A549 (cell line): Measurements from ENCODE around the gene C10orf67. TPM values are rescaled to one million over a fixed set of nuclear protein-coding genes. Genes with fewer than 3 reads are reported as not detected.

ENCODE experiments used
- ATAC-seq, 2 experiments: fragments of 200-7000 bp in 1 of 2; fragments of >200 bp in 1 of 2; cut with Nextera tagmentation in 1 of 2; cut with Tn5 transposase in 1 of 2; 3 replicates each; pipeline versions ENCODE4 v1.8.0 to v1.9.1; 2018 to 2020; ENCODE audit warnings: mild to moderate bottlenecking in 1 of 2, moderate library complexity in 1 of 2
- CTCF ChIA-PET: fragments of 300-600 bp; sonication (Branson Sonifier 250); formaldehyde crosslinking; extraction: SDS; loops from one replicate; lab custom pipeline; 2021; ENCODE audit warnings: antibody characterized with exemption, inconsistent platforms; lab: Yijun Ruan, JAX
- POLR2A ChIA-PET: fragments of 350-600 bp; formaldehyde crosslinking; extraction: SDS; loops from one replicate; lab custom pipeline; 2021; ENCODE audit warnings: antibody characterized with exemption, inconsistent platforms; lab: Yijun Ruan, JAX
- DNase-seq, 2 experiments: peaks; one replicate each; pipeline versions ENCODE4 v3.0.0 to v3.0.0-alpha.2; 2011 to 2016; ENCODE audit warnings: low read depth in 1 of 2, low spot score in 1 of 2
- FAIRE-seq: peaks from 2 replicates; lab custom pipeline; 2011; peaks lifted over from hg19 to GRCh38; lab: Jason Lieb, UNC
- H3K27ac ChIP-seq, 2 experiments: fragments of >200 bp; sonication (Bioruptor Twin); formaldehyde crosslinking; 3 replicates each; pipeline ENCODE4 v1.5.1; 2016 to 2017
- H3K4me1 ChIP-seq: fragments of >200 bp; sonication (Bioruptor Twin); formaldehyde crosslinking; 3 replicates; pipeline ENCODE4 v1.6.1; 2016
- H3K4me2 ChIP-seq: fragments of >200 bp; sonication (Bioruptor Twin); formaldehyde crosslinking; 3 replicates; pipeline ENCODE4 v1.6.1; 2016
- H3K4me3 ChIP-seq: fragments of >200 bp; sonication (Bioruptor Twin); formaldehyde crosslinking; 3 replicates; pipeline ENCODE4 v1.5.1; 2016
- H3K9me3 ChIP-seq: fragments of >200 bp; sonication (Bioruptor Twin); formaldehyde crosslinking; 3 replicates; pipeline ENCODE4 v1.6.1; 2016
- BCL3 ChIP-seq: fragments of >200 bp; sonication (Bioruptor Twin); formaldehyde crosslinking; IDR thresholded peaks from 3 replicates; pipeline ENCODE4 v1.6.1; 2016
- CBX8 ChIP-seq: fragments of 200-600 bp; sonication (generic); IDR thresholded peaks from 2 replicates; pipeline ENCODE4 v1.6.1; 2016
- CHD2 ChIP-seq: fragments of 150-350 bp; IDR thresholded peaks from 2 replicates; pipeline ENCODE4 v1.6.1; 2014; ENCODE audit warnings: low read length; ENCODE audit not compliant: partially characterized antibody
- CTCF ChIP-seq: fragments of >200 bp; sonication (Bioruptor Twin); formaldehyde crosslinking; IDR thresholded peaks from 3 replicates; pipeline ENCODE4 v1.5.1; 2016
- E2F6 ChIP-seq: IDR thresholded peaks from 2 replicates; pipeline ENCODE4 v1.6.1; 2012; ENCODE audit warnings: low read depth, borderline replicate concordance
- EHF ChIP-seq: fragments of 250-450 bp; sonication (Bioruptor Pico); IDR thresholded peaks from 2 replicates; pipeline ENCODE4 v1.5.0; 2020; ENCODE audit warnings: mild to moderate bottlenecking
- EHMT2 ChIP-seq: fragments of 200-600 bp; sonication (generic); IDR thresholded peaks from 2 replicates; pipeline ENCODE4 v1.6.1; 2016; ENCODE audit warnings: antibody characterized with exemption, low read depth, mild to moderate bottlenecking, moderate library complexity
- EP300 ChIP-seq, 2 experiments: fragments of >200 bp; sonication (Bioruptor Twin); formaldehyde crosslinking; IDR thresholded peaks; 2 replicates in 1 of 2; 3 replicates in 1 of 2; pipeline ENCODE4 v1.6.1; 2016 to 2017
- ESRRA ChIP-seq: fragments of 150-350 bp; IDR thresholded peaks from 2 replicates; pipeline ENCODE4 v1.6.1; 2014; ENCODE audit warnings: mild to moderate bottlenecking, low read length, borderline replicate concordance
- FOSL2 ChIP-seq, 2 experiments: fragments of 450-650 bp in 1 of 2; fragments of >200 bp in 1 of 2; sonication (Bioruptor Twin) in 1 of 2; formaldehyde crosslinking; IDR thresholded peaks; 2 replicates each; pipeline versions ENCODE4 v1.5.0 to v1.6.1; 2016 to 2020; ENCODE audit warnings: mild to moderate bottlenecking in 1 of 2, moderate library complexity in 1 of 2
- FOXS1 ChIP-seq: fragments of 250-450 bp; sonication (Bioruptor Pico); IDR thresholded peaks from 2 replicates; pipeline ENCODE4 v1.5.0; 2020; ENCODE audit warnings: mild to moderate bottlenecking, moderate library complexity
- HES2 ChIP-seq: fragments of >200 bp; sonication (Bioruptor Twin); formaldehyde crosslinking; IDR thresholded peaks from 2 replicates; pipeline ENCODE4 v1.6.1; 2016
- HEYL ChIP-seq: fragments of 250-450 bp; sonication (Bioruptor Pico); IDR thresholded peaks from 2 replicates; pipeline ENCODE4 v1.8.0; 2021; ENCODE audit warnings: mild to moderate bottlenecking, moderate library complexity
- HOXA7 ChIP-seq: fragments of 250-450 bp; sonication (Bioruptor Pico); IDR thresholded peaks from 2 replicates; pipeline ENCODE4 v1.5.0; 2020; ENCODE audit warnings: mild to moderate bottlenecking, moderate library complexity
- KDM5A ChIP-seq: fragments of 200-600 bp; sonication (generic); IDR thresholded peaks from 2 replicates; pipeline ENCODE4 v1.6.1; 2016; ENCODE audit warnings: antibody characterized with exemption, mild to moderate bottlenecking
- MAX ChIP-seq: IDR thresholded peaks from 2 replicates; pipeline ENCODE4 v1.6.1; 2012
- NR3C1 ChIP-seq: fragments of >200 bp; sonication (Bioruptor Twin); formaldehyde crosslinking; IDR thresholded peaks from 3 replicates; pipeline ENCODE4 v1.6.1; 2017
- PBX3 ChIP-seq: IDR thresholded peaks from 2 replicates; pipeline ENCODE4 v1.6.1; 2012
- PHF8 ChIP-seq: fragments of 200-600 bp; sonication (generic); IDR thresholded peaks from 2 replicates; pipeline ENCODE4 v1.6.1; 2016; ENCODE audit warnings: low read depth, mild to moderate bottlenecking, antibody characterized with exemption, moderate library complexity, borderline replicate concordance
- POLR2A ChIP-seq: IDR thresholded peaks from 2 replicates; pipeline ENCODE4 v1.6.1; 2012; ENCODE audit warnings: mild to moderate bottlenecking, low read length
- RAD21 ChIP-seq, 2 experiments: fragments of >200 bp in 1 of 2; sonication (Bioruptor Twin) in 1 of 2; formaldehyde crosslinking in 1 of 2; IDR thresholded peaks in 1 of 2; conservative IDR thresholded peaks in 1 of 2; 2 replicates in 1 of 2; 3 replicates in 1 of 2; pipeline ENCODE4 v1.6.1; 2012 to 2018; ENCODE audit warnings: inconsistent platforms in 1 of 2
- RFX5 ChIP-seq: fragments of 450-650 bp; IDR thresholded peaks from 2 replicates; pipeline ENCODE4 v1.7.1; 2014; ENCODE audit warnings: antibody characterized with exemption, mild to moderate bottlenecking, moderate library complexity
- SMC3 ChIP-seq: fragments of >200 bp; sonication (Bioruptor Twin); formaldehyde crosslinking; IDR thresholded peaks from 3 replicates; pipeline ENCODE4 v1.6.1; 2018; ENCODE audit warnings: inconsistent platforms
- SREBF2 ChIP-seq: fragments of 450-650 bp; IDR thresholded peaks from 2 replicates; pipeline ENCODE4 v1.6.1; 2014; ENCODE audit warnings: mild to moderate bottlenecking, moderate library complexity
- TFCP2L1 ChIP-seq: fragments of 250-450 bp; sonication (Bioruptor Pico); IDR thresholded peaks from 2 replicates; pipeline ENCODE4 v1.5.0; 2021; ENCODE audit warnings: mild to moderate bottlenecking
- TP53 ChIP-seq: fragments of 250-450 bp; sonication (Bioruptor Pico); IDR thresholded peaks from 2 replicates; pipeline ENCODE4 v1.5.0; 2021; ENCODE audit warnings: mild to moderate bottlenecking, moderate library complexity
- USF2 ChIP-seq: fragments of 450-650 bp; IDR thresholded peaks from 2 replicates; pipeline ENCODE4 v1.6.1; 2014; ENCODE audit warnings: antibody characterized with exemption
- ZNF302 ChIP-seq: fragments of 250-450 bp; sonication (Bioruptor Pico); IDR thresholded peaks from 2 replicates; pipeline ENCODE4 v1.9.0; 2021; ENCODE audit warnings: inconsistent platforms, mild to moderate bottlenecking, moderate library complexity
- ZSCAN20 ChIP-seq: fragments of 250-450 bp; sonication (Bioruptor Pico); IDR thresholded peaks from 2 replicates; pipeline ENCODE4 v1.8.0; 2022; ENCODE audit warnings: mild to moderate bottlenecking, moderate library complexity
- WGBS: methylation state at CpG from one replicate; pipeline ENCODE4 v1.1.6; 2017; ENCODE audit errors: missing lambda C conversion rate; 5-methylcytosine and 5-hydroxymethylcytosine counted together
- polyA plus RNA-seq, 4 experiments: library from polyadenylated mRNA; depleted of rRNA in 3 of 4; stranded (reverse); fragments of >200 nt; fragmentation: RNase III in 1 of 4; extraction: RNeasy Plus Mini Kit Qiagen cat#74134 plus additional on column Dnase treatment in 1 of 4; gene quantifications; 2 replicates in 3 of 4; 3 replicates in 1 of 4; pipeline ENCODE4 v1.2.3, GENCODE V29; 2011 to 2017

C10orf67 gene
- polyA plus RNA-seq, 2 of the 4 experiments (the other 2 are of a cell fraction) = 0.06 to 0.09 TPM

- H3K4me3 ChIP-seq = no peak overlapping the region
- CTCF ChIA-PET = interaction anchor here (0.9 to 1.1 kb wide), 3 partner anchors 9 to 34 kb away, joined by 3 to 5 read pairs (median 3); no protein-coding TSS in a partner anchor
- no peak overlapping the region for H3K27ac ChIP-seq
- no peaks in the 10 kb centered on the region for H3K4me1 ChIP-seq
- POLR2A ChIA-PET = no interaction called here
- ATAC-seq (no peak), DNase-seq (no peak), FAIRE-seq (no peak)
- 59% methylated on average over 11 of the region's 11 CpGs for WGBS
- no peak overlapping the region for H3K4me2 ChIP-seq
- TF ChIP-seq TFCP2L1 (CRISPR knock-in tag) (no peak), KDM5A (no peak), RFX5 (no peak), CHD2 (no peak), SMC3 (no peak), FOSL2 (IDR thresholded peaks at IDR 0.05) (no peak), FOSL2 (CRISPR knock-in tag; IDR thresholded peaks at IDR 0.05) (no peak), TP53 (CRISPR knock-in tag) (no peak), CTCF (no peak), SREBF2 (no peak), BCL3 (no peak), EP300 (IDR thresholded peaks at IDR 0.05) (no peak), RAD21 (conservative IDR thresholded peaks at IDR 0.05 in 1 of 2, IDR thresholded peaks at IDR 0.05 in 1 of 2) (no peak), POLR2A (no peak), NR3C1 (no peak), EHF (CRISPR knock-in tag) (no peak), E2F6 (no peak), FOXS1 (CRISPR knock-in tag) (no peak), PBX3 (no peak), ESRRA (no peak), EHMT2 (no peak)
- H3K9me3 ChIP-seq = no peaks in the 10 kb centered on the region
Observed at GRCh38 chr10:23342213-23342884, 2.2 kb downstream of the C10orf67 start.

GRCh38 chr10:23341004-23341403 lies 3.6 kb downstream of the C10orf67 start:
- CTCF ChIA-PET = interaction anchor here (0.9 to 1.3 kb wide), 4 partner anchors 9 to 61 kb away, joined by 3 to 4 read pairs (median 4); no protein-coding TSS in a partner anchor
- no peak overlapping the region for H3K4me2 ChIP-seq
- no peak for DNase-seq
- 36% methylated on average over 2 of the region's 2 CpGs for WGBS
- POLR2A ChIA-PET = no interaction called here
- TF ChIP-seq POLR2A (no peak), HEYL (CRISPR knock-in tag) (no peak), HES2 (no peak), ZNF302 (no peak), RFX5 (no peak), HOXA7 (CRISPR knock-in tag) (no peak), CBX8 (no peak), PHF8 (no peak), KDM5A (no peak), ZSCAN20 (CRISPR knock-in tag) (no peak), NR3C1 (no peak), USF2 (no peak), RAD21 (conservative IDR thresholded peaks at IDR 0.05 in 1 of 2, IDR thresholded peaks at IDR 0.05 in 1 of 2) (no peak), MAX (no peak), FOXS1 (CRISPR knock-in tag) (no peak)
- TF ChIP-seq, all 56 proteins: peak for 0
- H3K4me1 ChIP-seq = no peaks in the 10 kb centered on the region
- H3K27ac ChIP-seq = no peak overlapping the region
- no peaks in the 10 kb centered on the region for H3K9me3 ChIP-seq
- FAIRE-seq (no peak), ATAC-seq (no peak)
- no peak overlapping the region for H3K4me3 ChIP-seq
